Activated naive CD4-positive, alpha-beta T cell treated with anti-CD3 and anti-CD28 coated beads for 36 hours (primary cell): ENCODE results near the gene SCN3B. TPM values are rescaled to one million over a fixed set of nuclear protein-coding genes. Genes with fewer than 3 reads are reported as not detected.
"Not testable (repeated sequence)": the region's sequence is repeated elsewhere in the genome, so short reads cannot be mapped to it uniquely, and the experiment has no call there.

Source experiments
- CTCF ChIA-PET: fragments of 350-600 bp; sonication (Branson Sonifier 250); formaldehyde crosslinking; loops from one replicate; lab custom pipeline; 2021; ENCODE audit warnings: antibody characterized with exemption; lab: Charles Lee
- DNase-seq: peaks from one replicate; pipeline ENCODE4 v3.0.0-alpha.2; 2020
- H3K27ac Mint-ChIP-seq: one replicate; pipeline ENCODE4 v1.8.0; 2021; ENCODE audit warnings: mild to moderate bottlenecking, mixed read lengths
- H3K27me3 Mint-ChIP-seq: one replicate; pipeline ENCODE4 v1.8.0; 2021; ENCODE audit warnings: low read depth, mixed read lengths
- H3K36me3 Mint-ChIP-seq: one replicate; pipeline ENCODE4 v1.8.0; 2021; ENCODE audit warnings: low read depth, mixed read lengths
- H3K4me1 Mint-ChIP-seq: one replicate; pipeline ENCODE4 v1.8.0; 2021; ENCODE audit warnings: low read depth, mixed read lengths
- H3K4me3 Mint-ChIP-seq: one replicate; pipeline ENCODE4 v1.8.0; 2021; ENCODE audit warnings: mild to moderate bottlenecking, moderate library complexity, mixed read lengths
- H3K9me3 Mint-ChIP-seq: one replicate; pipeline ENCODE4 v1.8.0; 2021; ENCODE audit warnings: mixed read lengths
- intact Hi-C: fragments of 100-400 bp; cut with micrococcal nuclease; formaldehyde crosslinking; loops from one replicate; pipeline ENCODE4 v1.15.1; 2023
- total RNA-seq, 2 experiments: library from RNA; stranded (reverse); gene quantifications; one replicate each; pipeline ENCODE4 v1.2.3, GENCODE V29; 2021

SCN3B gene
- total RNA-seq, 2 experiments from 2014 or later: not detected

- no peaks in the 10 kb centered on the region for H3K9me3 Mint-ChIP-seq
- H3K27me3 Mint-ChIP-seq: no peaks in the 10 kb centered on the region
- CTCF ChIA-PET: no interaction called here
- H3K4me1 Mint-ChIP-seq: peaks cover 13% of the 10 kb centered on the region
- intact Hi-C loops: no loop called here
- DNase-seq: no peak
- no peaks in the 10 kb centered on the region for H3K36me3 Mint-ChIP-seq
- H3K4me3 Mint-ChIP-seq: no peak overlapping the region
- H3K27ac Mint-ChIP-seq: no peak overlapping the region
Measured at GRCh38 chr11:123682696-123683410, 28.4 kb upstream of the SCN3B start.

DNA sequence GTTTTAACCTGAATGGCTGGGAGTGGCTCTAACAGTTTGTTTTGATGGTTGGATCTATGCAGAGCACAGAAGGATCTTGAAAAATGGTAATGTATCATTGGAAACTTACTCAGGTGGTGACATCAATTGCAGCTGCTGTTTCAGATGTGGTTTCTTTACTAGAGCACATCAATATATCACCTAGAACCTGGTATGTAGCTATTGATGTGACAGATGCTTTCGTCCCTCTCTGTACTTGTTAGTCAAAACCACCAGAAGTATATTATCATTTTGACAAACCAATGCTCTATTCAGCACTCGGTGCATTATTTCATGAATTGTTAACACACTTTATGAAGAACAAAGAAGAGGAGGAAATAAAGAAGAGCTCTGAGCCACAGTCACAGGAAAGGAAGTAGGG lies 26.6 kb upstream of the SCN3B start:
- CTCF ChIA-PET: interaction anchor here (1.0 to 1.4 kb wide), 3 partner anchors 27 to 105 kb away, joined by 3 to 7 read pairs (median 3); no protein-coding TSS in a partner anchor
- Mint-ChIP-seq H3K27ac (peak overlapping the region; percentile 5), H3K4me1 (peaks cover 13% of the 10 kb centered on the region), H3K9me3 (no peaks in the 10 kb centered on the region), H3K4me3 (no peak overlapping the region), H3K27me3 (no peaks in the 10 kb centered on the region), H3K36me3 (no peaks in the 10 kb centered on the region)
- DNase-seq: peak; percentile 48
- intact Hi-C loops: loop anchor here (1.0 to 2.0 kb wide), 4 partner anchors 9 to 378 kb away; no protein-coding TSS in a partner anchor

- intact Hi-C loops: no loop called here
- Mint-ChIP-seq H3K4me1 (peaks cover 13% of the 10 kb centered on the region), H3K27ac (no peak overlapping the region), H3K4me3 (no peak overlapping the region), H3K9me3 (no peaks in the 10 kb centered on the region), H3K27me3 (no peaks in the 10 kb centered on the region), H3K36me3 (no peaks in the 10 kb centered on the region)
- CTCF ChIA-PET: interaction anchor here (0.6 to 2.2 kb wide), 5 partner anchors 30 to 130 kb away, joined by 3 to 8 read pairs (median 4); no protein-coding TSS in a partner anchor
- no peak for DNase-seq
Measured at GRCh38 chr11:123678246-123678645, 23.8 kb upstream of the SCN3B start.

- no peaks in the 10 kb centered on the region for H3K36me3 Mint-ChIP-seq
- no peak overlapping the region for H3K27ac Mint-ChIP-seq
- intact Hi-C loops: no loop called here
- CTCF ChIA-PET: interaction anchor here (2.2 kb wide), 1 partner anchor 30 kb away, joined by 8 read pairs; no protein-coding TSS in a partner anchor
- DNase-seq: no peak
- no peak overlapping the region for H3K4me3 Mint-ChIP-seq
- peaks cover 13% of the 10 kb centered on the region for H3K4me1 Mint-ChIP-seq
- H3K27me3 Mint-ChIP-seq: no peaks in the 10 kb centered on the region
- H3K9me3 Mint-ChIP-seq: no peaks in the 10 kb centered on the region
Measured at GRCh38 chr11:123677510-123677909, 23.1 kb upstream of the SCN3B start.

DNA sequence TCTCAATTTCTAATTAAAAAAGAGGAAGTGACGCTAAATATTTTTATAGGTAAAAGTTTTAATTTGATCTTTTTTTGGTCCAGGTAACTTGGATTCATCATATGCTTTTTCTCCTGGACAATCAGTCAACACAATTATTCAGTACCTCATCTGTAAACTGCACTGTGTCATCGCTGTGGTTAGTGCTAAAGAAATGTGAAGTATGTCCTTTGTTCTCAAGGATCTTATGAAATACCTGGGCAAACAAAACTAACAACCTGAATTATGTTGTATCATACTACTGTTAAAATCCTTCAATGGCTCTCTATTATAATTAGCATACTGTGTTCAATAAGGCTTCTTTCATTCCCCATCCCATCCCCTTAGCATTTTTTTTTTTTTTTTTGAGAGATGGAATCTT lies 19.9 kb upstream of the SCN3B start:
- H3K36me3 Mint-ChIP-seq: no peaks in the 10 kb centered on the region
- CTCF ChIA-PET: no interaction called here

GRCh38 chr11:123672568-123672967 lies 18.1 kb upstream of the SCN3B start:
- intact Hi-C loops: no loop called here
- H3K9me3 Mint-ChIP-seq: no peaks in the 10 kb centered on the region
- no peaks in the 10 kb centered on the region for H3K27me3 Mint-ChIP-seq
- CTCF ChIA-PET: interaction anchor here (1.4 kb wide), 1 partner anchor 38 kb away, joined by 3 read pairs; no protein-coding TSS in a partner anchor
- DNase-seq: no peak
- no peaks in the 10 kb centered on the region for H3K36me3 Mint-ChIP-seq
- no peak overlapping the region for H3K27ac Mint-ChIP-seq
- no peak overlapping the region for H3K4me3 Mint-ChIP-seq
- no peaks in the 10 kb centered on the region for H3K4me1 Mint-ChIP-seq

More for the DNA sequence above, 19.9 kb upstream of the SCN3B start:
- no peaks in the 10 kb centered on the region for H3K4me1 Mint-ChIP-seq
- intact Hi-C loops: no loop called here
- H3K9me3 Mint-ChIP-seq: no peaks in the 10 kb centered on the region
- no peaks in the 10 kb centered on the region for H3K27me3 Mint-ChIP-seq
- no peak overlapping the region for H3K27ac Mint-ChIP-seq
- DNase-seq: no peak
- H3K4me3 Mint-ChIP-seq: no peak overlapping the region

- H3K9me3 Mint-ChIP-seq: no peaks in the 10 kb centered on the region
- H3K27ac Mint-ChIP-seq: no peak overlapping the region
- no peak for DNase-seq
- H3K4me1 Mint-ChIP-seq: peaks cover 3% of the 10 kb centered on the region
- H3K4me3 Mint-ChIP-seq: no peak overlapping the region
- intact Hi-C loops: no loop called here
- no peaks in the 10 kb centered on the region for H3K27me3 Mint-ChIP-seq
- H3K36me3 Mint-ChIP-seq: no peaks in the 10 kb centered on the region
- CTCF ChIA-PET: interaction anchor here (1.6 kb wide), 1 partner anchor 36 kb away, joined by 5 read pairs; no protein-coding TSS in a partner anchor
Measured at GRCh38 chr11:123671534-123671933, 17.1 kb upstream of the SCN3B start.

DNA sequence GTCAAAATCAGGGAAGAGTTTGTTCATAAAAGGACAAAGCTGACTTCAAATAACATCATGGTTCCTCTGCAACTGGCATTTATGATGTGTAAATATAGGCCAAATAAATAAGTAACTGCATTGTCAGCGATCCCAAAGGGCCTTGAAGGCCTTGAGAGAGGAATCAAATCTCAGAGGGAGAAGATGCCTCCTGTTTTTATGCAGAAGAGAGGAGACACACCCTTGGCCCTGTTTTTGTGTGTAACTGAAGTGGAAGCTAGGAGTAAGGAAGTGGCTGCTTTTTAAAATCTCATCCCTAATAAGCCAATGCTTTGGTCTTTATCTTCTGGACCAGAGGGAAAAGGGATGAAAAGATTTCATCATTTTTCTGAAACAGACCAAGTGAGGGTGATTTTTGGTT lies 15.7 kb upstream of the SCN3B start:
- CTCF ChIA-PET: interaction anchor here (0.9 kb wide), 1 partner anchor 41 kb away, joined by 3 read pairs; no protein-coding TSS in a partner anchor
- Mint-ChIP-seq H3K4me3 (no peak overlapping the region), H3K4me1 (peaks cover 6% of the 10 kb centered on the region), H3K9me3 (no peaks in the 10 kb centered on the region), H3K27me3 (no peaks in the 10 kb centered on the region), H3K27ac (no peak overlapping the region), H3K36me3 (no peaks in the 10 kb centered on the region)
- intact Hi-C loops: no loop called here
- no peak for DNase-seq

DNA sequence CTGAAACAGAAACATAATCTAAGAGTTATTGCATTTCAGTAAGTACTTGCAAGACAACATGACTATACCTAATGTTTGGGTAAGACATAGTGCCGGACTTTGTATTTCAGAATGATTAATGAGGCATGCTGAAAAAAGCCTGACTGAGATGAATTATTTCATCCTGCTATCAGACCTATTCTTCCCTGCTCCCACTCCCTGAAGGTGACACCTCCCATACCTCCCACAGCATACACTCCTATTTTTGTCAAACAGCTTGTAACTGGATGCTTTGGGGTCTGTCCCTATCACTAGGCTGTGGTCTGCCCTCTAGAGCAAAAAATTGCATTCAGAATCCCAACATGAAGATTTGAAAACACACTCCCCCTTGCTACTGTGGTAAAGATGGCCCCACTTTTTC lies 10.9 kb upstream of the SCN3B start:
- CTCF ChIA-PET: no interaction called here
- H3K4me3 Mint-ChIP-seq: no peak overlapping the region
- H3K36me3 Mint-ChIP-seq: no peaks in the 10 kb centered on the region
- H3K4me1 Mint-ChIP-seq: peaks cover 7% of the 10 kb centered on the region
- intact Hi-C loops: no loop called here
- no peak overlapping the region for H3K27ac Mint-ChIP-seq
- DNase-seq: no peak
- H3K27me3 Mint-ChIP-seq: no peaks in the 10 kb centered on the region
- H3K9me3 Mint-ChIP-seq: peaks cover 2% of the 10 kb centered on the region

DNA sequence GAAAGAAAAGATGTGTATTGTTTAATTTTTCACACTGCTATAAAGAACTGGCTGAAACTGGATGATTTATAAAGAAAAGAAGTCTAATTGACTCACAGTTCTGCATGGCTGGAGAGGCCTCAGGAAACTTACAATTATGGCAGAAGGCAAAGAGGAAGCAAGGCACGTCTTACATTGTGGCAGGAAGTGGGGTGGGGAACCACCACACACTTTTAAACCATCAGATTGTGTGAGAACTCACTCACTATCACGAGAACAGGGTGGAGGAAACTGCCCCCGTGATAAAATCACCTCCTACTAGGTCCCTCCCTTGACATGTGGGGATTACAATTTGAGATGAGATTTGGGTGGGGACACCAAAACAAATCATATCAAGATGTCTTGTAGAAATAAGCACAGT lies 5.5 kb upstream of the SCN3B start:
- CTCF ChIA-PET, H3K27ac Mint-ChIP-seq, H3K36me3 Mint-ChIP-seq, H3K4me3 Mint-ChIP-seq: not testable (repeated sequence)
- Mint-ChIP-seq H3K4me1 (peaks cover 18% of the 10 kb centered on the region), H3K9me3 (peaks cover 14% of the 10 kb centered on the region), H3K27me3 (peaks cover 10% of the 10 kb centered on the region)
- intact Hi-C loops: loop anchor here (1.0 kb wide), 1 partner anchor 21 kb away; no protein-coding TSS in a partner anchor
- DNase-seq: peak; percentile 67

GRCh38 chr11:123659311-123659710 lies 4.9 kb upstream of the SCN3B start:
- intact Hi-C loops: no loop called here
- H3K27me3 Mint-ChIP-seq: peaks cover 14% of the 10 kb centered on the region
- H3K27ac Mint-ChIP-seq: no peak overlapping the region
- CTCF ChIA-PET: no interaction called here
- no peaks in the 10 kb centered on the region for H3K36me3 Mint-ChIP-seq
- H3K4me3 Mint-ChIP-seq: no peak overlapping the region
- no peak for DNase-seq
- peaks cover 14% of the 10 kb centered on the region for H3K9me3 Mint-ChIP-seq
- peaks cover 20% of the 10 kb centered on the region for H3K4me1 Mint-ChIP-seq

DNA sequence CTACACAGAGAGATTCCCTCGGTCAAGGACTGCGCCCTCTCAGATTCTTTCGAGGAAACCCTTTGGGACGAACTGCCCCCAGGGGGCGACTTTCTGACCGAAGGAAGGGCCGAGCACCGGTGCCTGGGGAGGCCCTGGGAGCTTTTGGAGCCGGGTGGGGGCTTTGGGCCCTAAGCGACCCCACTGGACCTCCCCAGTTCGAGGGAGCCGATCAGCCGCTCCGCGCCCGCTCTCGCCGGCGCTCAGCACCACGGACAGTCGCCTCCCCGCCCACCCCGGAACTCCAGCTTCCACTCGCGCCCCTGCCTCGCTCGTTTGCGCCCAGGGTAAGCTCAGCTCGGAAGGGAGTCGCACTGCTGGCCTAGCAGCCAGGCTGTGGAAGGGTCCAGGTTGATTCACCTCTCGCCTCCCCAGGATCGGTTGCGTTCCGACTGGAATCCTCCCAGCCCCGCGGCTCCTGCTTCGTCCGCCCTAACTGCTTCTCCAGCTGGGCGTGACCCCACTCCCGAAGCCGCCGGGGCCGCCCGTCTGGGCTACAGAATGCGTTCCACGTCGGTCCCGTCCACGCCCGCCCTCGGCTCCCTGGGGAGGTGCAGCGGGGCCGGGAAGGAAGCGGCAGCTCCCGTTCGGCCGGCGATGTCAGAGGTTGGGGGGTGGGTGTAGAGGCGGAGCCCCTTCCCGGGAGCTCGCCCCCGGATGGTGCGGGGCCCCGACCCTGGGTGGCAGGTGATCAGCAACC lies 428 bp downstream of the SCN3B start:
- H3K4me3 Mint-ChIP-seq: peak overlapping the region; percentile 58
- H3K4me1 Mint-ChIP-seq: peaks cover 7% of the 10 kb centered on the region
- H3K27ac Mint-ChIP-seq: no peak overlapping the region
- intact Hi-C loops: no loop called here
- DNase-seq: peak; percentile 43
- H3K27me3 Mint-ChIP-seq: peaks cover 45% of the 10 kb centered on the region
- CTCF ChIA-PET: interaction anchor here (0.6 to 5.2 kb wide), 4 partner anchors 12 to 520 kb away, joined by 3 to 32 read pairs (median 6); no protein-coding TSS in a partner anchor
- peaks cover 6% of the 10 kb centered on the region for H3K9me3 Mint-ChIP-seq
- no peaks in the 10 kb centered on the region for H3K36me3 Mint-ChIP-seq
